Measurements from ENCODE around the gene JAZF1.

GRCh38 chr7:27897001-27897400, 283.6 kb downstream of the JAZF1 start:
- TF ChIP-seq CTCF (IDR thresholded peaks at IDR 0.05) (no peak), POLR2A (IDR thresholded peaks at IDR 0.05) (no peak), EP300 (IDR thresholded peaks at IDR 0.05) (no peak)
